GM12892 (cell line): ENCODE data around the gene SMAD9.

Experiments
- POLR2A ChIP-seq: IDR thresholded peaks from 2 replicates; pipeline ENCODE4 v1.6.1; 2011; ENCODE audit warnings: low read depth, low read length, control low read depth
- POLR2AphosphoS5 ChIP-seq: IDR thresholded peaks from 2 replicates; pipeline ENCODE4 v1.6.1; 2011; ENCODE audit warnings: low read depth, low read length, control low read depth
- TAF1 ChIP-seq: IDR thresholded peaks from 2 replicates; pipeline ENCODE4 v1.6.1; 2011; ENCODE audit warnings: low read depth, mild to moderate bottlenecking, control low read depth, low read length, borderline replicate concordance

GRCh38 chr13:36859259-36859658 is 60.8 kb downstream of the SMAD9 start:
- TF ChIP-seq POLR2A, result no peak
- TF ChIP-seq POLR2AphosphoS5, result no peak
- TF ChIP-seq TAF1, result no peak
